ENCODE data around the gene ESPNL.
A peak's percentile ranks its signal among the peaks of the same experiment; 100 is the strongest.
"Not testable (repeated sequence)": the region's sequence is repeated elsewhere in the genome, so short reads cannot be mapped to it uniquely, and the experiment has no call there.

ESPNL gene

DNA sequence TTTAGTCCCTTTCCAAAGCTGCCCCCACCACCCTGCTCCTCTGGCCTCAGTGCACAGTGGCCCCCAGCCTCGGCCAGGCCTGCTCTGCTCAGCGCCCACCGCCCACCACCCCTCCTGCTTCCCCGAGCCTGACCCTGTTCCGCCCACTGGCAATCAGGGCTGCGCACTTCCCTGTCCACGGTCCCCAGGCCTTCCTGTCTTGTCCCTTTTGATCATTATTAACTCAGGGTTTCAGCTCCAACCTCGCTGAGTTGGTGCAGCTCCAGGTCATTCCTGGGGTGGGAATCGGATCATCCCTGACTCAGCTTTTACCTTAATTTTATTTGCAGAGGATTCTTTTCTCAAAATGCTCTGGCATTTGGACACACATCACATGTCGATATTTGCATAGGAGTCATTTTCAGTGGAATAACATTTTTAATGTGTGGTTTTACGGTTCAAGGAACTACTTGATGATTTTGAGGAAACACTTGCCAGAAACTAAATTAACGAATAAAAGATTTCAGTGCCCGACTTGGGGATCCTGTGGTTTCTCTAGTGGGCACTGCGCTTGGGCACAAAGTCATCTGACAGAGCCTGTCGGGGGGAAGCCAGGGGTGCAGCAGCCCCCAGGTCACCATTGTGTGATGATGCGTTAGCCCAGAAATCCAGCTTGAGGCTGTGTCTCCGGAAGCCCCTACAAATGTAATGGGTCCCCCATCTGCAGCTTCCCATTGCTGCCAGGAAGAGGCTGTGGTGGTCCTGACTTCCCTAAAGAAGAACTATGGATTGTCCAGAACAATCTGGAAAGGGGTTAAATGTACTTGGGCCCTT is 1.0 kb upstream of the ESPNL start:
- DNase-seq = no peak

DNA sequence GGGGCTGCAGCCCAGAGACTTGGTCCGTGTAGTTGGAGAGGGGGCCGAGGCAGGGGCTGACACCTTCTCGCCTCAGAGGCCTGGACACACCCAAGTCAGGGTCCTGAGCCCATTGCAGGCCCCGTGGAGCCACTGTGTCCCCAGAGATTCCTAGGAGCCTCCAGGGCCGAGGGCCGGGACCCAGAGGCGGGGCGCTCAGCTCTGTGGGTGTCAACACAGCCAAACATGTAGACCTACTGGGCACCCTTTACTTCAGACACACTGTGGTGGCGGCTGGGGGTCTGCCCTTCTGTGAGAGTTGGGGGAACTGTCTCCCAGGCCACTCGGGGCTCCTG is 459 bp upstream of the ESPNL start:
- no peak for DNase-seq

DNA sequence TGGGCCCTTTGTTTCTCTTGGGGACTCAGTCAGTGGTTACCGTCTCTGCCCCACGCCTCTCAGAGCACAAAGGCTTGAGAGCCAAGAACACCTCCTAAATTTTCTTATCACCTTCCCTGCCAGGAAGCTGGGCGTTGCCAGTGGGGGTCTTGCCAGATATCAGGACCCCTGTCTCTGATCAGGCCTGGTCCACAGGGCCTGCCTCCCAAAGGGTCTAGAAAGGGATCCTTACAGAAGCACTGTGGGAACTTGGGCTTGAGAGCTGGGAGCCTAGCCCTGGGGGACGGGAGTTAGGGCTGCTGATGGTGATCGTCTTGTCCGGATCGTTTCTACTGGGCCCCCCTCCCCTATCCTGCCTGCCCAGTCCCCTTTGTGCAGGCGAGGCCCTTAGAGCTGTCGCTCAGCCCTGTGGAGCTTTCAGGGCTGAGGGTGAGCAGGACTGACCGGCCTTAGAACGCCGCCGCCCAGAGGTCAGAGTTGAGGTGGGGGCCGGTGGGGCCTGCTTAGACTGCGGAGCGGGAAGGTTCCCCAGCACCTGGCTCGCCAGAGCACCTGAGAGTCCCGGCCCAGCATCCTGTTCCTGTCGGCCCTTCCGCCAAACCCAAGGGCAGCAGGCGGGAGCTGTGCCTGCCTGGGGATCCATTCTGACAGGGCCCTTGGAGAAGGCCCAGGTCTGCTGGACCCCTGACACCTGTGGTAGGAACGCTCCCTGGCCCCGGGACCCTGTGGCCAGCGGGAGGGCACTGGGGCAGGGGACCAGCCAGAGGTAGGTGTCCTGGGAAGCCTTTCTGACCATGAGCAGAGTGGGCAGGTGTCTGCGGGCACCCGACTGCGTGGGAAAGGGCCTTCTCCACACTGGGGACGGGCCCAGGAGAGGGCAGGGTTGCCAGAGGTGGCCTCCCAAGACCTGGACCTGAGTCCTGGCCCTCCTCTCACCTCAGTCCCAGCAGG is 956 bp downstream of the ESPNL start:
- DNase-seq = no peak

DNA sequence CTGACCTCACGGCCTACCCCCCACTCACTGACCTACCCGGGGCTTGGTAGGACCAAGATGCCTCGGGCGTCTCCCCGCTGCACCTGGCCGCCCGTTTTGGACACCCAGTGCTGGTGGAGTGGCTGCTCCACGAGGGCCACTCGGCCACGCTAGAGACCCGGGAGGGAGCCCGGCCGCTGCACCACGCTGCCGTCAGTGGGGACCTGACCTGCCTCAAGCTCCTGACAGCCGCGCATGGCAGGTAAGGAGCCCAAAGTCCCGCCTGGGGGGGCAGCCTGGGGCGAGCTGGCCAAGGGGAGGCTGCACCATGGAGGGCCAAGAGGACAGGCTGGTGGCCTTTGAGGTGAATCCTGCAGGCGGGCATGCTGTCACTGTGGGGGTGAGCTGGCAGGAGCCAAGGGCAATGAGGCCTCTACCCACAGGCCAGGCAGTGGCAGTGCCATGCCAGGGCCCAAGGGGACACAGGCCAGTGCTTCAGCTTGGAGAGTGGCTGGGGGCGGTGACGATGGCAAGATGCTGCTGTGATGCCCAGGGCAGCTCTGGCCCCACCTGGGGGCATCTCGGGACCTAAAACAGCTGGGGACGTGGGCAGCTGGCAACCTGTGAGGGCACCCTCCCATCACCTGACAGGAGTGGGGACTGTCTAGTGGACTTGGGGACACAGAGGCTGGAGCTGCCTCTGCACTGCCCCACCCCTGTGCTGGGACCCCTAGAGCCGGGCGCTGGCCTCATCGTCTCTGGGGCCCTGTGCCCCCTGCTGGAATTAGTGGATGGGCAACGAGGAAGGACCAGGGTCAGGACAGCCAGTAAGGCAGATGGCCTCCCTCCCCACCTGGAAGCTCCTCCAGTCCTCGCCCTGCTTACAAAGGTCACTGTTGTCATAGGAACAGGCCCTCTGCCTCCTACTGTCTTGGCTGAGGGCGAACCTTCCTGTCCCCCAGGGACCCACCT is 2.0 kb downstream of the ESPNL start:
- DNase-seq = no peak

DNA sequence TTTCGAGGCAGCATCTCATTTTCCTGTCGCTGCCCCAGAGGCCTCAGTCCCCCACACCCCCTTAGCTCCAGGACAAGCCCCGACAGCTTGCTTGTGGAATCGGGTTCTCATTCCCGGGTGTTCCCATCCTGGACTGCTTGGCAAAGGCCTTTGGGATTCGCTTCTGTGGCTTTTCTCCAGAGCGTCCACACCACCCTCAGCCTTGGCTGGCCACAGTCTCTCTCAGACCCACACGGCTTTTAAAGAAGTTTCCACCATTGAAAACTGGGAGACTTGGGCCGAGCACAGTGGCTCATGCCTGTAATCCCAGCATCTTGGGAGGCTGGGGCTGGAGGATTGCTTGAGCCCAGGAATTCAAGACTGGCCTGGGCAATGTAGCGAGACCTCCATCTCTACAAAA is 2.7 kb downstream of the ESPNL start:
- no peak for DNase-seq

DNA sequence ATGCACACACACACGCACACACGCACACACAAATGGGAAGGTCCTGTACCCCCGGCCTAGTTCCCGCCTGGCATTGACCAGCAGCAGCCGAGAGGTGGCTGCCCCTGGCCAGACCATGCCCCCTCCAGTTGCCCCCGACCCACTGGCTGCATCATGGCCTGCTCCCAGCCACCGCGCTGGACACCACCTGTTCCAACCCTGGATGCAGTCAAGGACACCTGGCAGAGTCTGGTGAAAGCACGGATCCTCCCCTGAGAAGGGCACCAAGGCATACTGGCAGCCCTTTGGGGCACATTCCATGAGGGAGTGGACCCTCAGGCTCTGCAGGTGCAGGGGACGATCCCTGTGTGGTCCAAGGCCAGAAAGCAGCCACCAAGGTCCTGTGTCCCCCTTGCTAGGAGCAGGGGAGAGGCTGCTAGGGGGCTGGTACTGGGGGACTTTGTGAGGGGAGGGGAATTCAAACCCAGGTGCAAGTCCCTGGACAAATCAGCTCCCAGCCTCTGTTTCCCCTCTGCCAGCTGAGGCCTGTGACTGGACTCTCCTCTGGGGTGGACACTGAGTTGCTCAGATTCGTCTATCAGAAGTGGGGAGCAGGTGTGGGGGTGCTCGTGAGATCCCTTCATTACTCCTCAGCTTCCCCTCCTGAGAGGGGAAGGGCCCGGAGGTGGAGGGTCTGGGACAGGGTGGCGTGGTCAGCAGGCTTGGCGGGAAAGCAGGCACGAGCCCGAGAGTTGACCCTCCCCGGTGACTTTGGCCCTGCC is 3.5 kb downstream of the ESPNL start:
- no peak for DNase-seq

DNA sequence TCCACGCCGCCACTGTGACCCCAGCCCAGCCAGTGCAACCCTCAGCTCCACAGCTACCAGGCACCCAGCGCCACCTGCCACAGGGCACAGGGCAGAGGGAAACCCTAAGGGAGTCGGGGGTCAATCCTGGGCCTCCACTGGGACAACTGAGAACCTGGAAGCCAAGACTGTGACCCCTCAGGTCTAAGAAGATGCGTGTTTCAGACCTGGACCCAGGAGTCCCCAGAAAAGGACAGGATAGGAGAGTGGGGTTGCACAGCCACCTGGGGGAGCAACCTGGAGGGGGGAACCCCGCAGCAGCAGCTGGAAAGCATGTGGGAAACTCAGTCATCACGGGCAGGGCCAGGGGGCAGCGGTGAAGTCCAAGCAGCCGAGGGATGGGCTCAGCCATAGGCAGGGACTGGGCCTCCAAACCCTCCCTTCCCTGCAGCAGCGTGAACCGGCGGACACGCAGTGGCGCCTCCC is 4.1 kb downstream of the ESPNL start:
- DNase-seq = no peak

DNA sequence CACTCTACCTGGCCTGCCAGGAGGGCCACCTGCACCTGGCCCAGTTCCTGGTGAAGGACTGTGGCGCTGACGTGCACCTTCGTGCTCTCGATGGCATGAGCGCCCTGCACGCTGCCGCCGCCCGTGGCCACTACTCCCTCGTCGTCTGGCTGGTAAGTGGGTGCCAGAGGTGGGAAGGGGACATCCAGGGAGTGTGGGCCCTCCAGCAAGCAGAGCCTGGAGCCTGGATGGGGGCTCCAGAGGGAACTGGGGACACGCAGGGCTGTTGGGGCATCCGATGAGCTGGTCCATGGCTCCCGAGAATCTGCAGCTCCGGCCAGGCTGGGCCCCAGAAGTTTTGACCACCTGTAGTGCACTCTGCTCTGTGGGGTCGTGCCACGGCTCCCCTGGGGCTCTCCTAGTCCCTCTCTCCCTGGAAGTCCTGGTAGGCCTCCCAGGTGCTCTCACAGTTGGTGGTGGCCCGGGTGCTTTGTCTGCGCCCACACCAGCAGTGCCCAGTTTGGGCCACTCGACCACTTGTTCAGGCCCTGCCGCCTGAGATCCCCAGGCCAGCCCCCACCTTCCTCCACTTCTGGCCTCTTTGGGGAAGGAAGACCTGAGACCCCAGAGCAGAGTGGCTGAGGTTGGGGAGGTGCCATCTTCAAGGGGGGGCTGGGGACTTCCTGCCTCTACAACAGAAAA is 4.7 kb downstream of the ESPNL start:
- no peak for DNase-seq

DNA sequence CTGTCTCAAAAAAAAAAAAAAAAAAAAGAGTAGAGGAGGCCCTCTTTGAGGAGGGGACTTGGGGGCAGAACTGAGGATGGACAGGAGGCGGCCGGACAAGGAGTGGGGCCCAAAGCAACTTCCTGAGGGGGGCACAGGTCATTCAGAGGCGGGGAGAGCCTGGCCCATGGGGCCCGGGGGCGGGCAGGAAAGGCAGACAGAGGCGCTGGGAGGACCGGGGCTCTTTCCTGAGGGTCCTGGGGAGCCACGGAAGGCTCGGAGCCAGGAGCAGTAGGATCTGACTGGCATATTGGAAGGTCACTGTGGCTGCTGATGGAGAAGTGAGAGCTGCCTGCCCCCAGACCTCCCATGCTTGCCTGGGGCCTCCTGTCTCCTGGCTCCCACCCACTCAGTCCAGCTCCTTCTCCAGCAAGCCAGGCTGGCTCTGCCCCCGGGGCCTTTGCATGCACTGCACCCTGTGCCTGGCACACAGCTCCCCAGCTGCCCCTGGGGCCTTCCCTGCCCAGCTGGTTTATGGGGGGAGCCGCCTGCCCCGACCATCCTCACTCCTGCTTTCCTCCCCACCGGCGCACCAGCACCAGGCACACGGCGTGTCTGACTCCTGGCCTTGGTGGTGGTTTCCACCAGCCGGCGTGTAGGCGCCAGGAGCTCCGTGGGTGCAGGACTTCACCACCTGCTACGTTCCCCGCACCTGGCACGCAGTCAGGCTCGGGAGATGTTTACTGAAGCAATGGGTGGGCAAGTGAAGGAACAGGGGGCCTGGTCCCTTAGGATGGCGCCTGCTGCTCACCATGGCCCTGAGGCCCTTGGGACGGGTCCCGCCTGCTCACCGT is 5.6 kb downstream of the ESPNL start:
- DNase-seq = no peak

DNA sequence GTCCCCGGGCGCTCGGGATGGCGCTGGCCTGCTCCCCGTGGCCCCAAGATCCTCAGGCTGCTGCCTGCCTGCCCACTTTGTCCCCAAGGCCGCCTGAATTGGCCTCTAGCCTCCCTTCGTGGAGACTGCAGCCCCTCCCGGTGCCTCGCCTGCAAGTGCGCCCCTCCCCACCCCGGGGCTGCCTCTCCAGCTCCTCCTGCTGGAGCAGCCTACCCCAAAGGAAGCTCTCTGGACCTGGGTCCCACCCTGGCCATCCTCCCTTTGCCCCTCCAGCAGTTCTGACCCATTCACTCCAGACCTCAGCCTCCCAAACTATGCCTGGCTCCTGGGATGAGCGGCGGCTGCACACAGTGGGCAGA is 6.2 kb downstream of the ESPNL start:
- no peak for DNase-seq

DNA sequence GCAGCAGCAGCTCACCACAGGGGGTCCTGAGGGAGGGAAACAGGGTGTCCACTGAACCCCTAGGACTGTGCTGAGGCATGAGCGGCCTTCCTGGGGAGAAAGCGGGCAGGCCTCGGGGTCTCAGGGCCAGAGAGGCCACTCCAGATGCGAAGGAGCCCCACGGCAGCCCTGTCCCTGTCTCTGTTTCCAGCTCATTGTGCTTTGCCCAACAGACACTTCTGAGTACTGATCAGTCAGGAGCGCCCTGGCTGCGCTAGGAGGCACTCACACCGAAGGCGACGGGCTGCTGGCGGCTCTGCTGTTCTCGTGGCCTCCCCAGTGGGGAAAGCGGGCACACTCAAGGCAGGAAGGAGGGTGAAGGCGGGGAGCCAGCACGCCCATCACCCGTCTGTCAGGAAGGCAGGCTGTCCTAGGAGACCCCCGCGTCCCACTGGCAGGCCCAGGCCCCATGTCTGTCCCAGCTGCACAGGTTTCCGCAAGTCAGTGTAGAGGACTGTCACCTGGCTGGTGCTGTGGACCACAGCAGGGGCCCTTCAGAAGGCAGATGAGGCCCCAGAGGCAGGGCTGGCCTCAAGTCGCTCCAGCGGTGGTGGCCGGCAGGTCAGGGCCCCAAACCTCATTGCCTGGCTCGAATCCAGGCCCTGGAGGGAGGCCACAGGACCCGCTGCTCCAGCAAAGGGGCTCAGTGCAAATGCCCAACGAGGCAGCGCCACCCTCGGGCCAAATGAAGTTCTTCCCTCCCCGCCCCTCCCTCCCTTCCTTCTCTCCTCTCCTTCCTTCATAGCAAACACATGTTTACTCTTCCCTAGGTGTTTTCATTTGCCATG is 6.8 kb downstream of the ESPNL start:
- no peak for DNase-seq

DNA sequence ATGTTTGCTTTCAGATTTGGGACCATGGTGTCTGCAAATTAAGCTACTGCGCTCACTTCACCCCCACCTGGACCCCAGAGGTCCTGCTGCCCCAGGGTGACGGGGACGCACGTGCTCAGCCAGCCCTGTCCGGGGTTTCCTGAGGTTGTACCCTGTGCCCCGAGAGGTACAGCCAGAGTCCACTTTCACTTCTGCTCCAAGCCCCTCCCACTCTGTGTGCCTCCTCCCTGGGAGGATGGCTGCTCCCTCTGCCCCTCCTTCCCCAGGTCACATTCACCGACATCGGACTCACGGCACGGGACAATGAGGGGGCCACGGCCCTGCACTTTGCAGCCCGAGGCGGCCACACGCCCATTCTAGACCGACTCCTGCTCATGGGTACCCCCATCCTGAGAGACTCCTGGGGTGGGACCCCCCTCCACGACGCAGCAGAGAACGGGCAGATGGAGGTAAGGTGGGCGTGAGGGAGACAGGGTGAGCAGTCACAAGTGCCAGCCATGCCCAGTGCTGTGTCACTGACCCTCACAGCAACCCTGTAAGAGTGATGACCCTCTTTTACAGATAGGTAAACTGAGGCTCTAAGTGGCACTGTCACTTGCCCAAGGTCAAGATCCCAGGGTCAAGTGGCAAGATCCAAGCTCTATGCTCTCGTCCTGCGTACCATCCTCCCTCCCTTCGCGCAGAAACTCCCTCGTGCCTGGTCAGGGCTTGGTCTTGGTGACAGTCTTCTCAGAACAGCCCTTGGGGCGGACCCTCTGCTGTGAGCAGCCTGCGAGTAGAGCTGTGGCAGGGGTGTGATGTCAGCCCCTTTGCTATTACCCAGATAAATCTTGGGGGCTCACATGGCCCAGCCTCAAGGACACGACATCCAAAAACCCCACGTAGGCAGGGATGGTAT is 7.6 kb downstream of the ESPNL start:
- no peak for DNase-seq

DNA sequence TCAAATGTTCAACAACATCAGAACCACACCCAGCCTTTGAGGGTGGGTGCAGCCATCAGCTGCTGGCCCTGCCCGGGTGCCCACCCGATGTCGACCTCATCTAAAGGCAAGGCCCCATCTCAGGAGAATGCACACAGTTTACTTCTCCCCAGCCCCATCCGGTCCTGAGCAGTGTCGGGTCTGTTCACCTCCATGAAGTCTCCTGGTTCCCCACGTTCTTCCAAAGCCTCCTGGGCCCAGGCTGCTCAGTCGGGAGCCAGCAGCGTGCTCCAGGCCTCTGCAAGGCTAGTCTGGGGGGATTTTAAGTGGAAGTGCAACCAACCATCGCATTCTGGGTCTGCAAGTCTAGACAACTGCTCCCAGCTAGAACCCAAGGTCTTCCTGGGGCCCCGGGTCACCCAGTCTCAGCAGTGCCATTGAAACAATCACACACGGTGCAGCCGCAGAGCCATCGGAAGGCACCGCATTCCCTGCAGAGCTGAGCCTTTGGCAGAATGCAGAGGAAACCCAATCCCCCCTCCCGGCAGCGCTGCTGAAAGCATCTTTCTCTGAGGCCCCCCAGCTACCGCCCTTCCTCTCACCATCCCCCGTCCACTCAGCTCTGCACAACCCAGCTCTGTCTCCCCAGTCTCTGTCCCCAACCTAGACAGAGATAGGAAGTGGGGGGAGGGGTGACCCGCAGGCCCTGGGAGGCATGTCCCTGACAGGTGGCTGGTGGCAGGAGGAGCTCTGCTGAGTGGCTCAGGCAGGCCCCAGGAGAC is 8.5 kb downstream of the ESPNL start:
- DNase-seq = peak; percentile 35

DNA sequence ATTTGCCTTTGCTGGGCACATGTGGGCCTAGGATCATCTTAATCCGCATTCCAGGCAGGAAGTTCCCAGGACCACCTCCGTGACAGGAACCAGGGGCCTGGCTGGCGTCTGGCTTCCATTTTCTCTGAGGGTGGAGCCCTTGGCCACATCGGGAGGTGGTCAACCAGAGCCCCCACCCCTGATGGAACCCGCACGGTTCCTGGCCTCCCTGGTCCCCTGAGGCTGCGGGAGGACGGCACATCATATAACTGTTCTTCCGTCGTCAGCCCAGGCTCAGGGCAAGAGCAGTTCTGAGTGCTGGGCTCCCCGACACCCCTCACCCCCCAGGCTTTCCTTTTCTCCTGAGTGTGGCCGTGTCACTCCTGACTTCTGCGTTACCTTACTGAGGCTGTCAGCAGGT is 13.5 kb downstream of the ESPNL start:
- no peak for DNase-seq

DNA sequence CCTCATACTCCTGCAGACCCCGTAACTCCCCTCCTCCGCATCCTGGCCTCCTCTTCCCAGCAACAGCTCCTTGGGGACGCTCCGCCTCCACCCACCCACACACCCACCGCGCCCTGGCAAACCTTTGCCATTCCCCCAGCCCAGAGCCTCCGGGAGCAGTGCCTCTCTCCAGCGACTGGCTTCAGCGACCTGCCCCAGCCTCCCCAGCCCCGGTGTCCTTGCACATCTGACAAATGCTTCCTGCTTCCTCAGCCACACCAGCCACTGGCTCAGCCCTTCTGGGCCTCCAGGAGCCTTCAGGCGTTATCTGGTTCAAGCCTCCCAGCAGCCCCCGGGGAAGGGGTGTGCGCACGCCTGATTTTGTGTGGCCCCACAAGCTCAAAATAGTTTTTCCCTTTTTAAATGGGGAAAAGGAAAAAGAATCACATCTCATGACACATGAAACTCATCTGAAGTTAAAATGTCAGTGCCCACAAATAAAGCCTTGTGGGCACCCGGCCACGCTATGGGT is 14.2 kb downstream of the ESPNL start:
- DNase-seq = no peak

DNA sequence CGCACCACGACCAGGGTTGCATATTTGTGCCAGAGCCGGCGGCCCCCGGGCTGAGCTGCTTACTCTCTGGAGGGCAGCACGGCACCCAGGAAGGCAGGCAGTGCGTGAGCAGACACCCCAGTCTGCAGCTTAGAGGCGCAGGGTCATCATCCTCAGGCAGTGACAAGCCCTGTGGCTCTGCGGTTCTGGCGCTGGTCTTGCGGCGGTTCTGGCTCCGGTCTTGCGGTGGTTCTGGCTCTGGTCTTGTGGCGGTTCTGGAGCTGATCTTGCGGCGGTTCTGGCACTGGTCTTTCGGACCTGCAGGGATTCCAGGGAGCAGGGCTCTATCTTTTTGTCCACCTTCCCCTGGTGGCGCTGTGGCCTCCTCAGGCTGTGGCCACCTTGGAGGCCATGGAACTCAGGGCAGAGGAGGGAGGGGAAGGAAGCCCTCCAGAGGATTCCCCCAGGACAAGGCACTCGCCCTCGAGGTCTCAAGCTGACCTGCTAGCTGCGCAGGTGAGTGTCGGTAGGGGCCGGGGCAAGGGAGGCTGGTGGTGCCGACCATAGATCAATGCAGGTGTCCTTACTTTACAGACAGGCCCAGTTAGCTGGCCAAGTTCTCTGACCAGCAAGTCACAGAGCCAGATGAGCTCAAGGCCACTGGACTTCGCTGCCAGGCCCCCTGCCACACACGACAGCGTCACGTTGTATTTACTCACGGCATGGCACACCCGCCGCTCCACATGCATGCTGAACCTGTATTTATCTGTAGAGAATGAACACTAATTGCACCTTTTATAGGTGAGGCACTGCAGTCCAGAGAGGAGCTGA is 14.9 kb downstream of the ESPNL start:
- no peak for DNase-seq

DNA sequence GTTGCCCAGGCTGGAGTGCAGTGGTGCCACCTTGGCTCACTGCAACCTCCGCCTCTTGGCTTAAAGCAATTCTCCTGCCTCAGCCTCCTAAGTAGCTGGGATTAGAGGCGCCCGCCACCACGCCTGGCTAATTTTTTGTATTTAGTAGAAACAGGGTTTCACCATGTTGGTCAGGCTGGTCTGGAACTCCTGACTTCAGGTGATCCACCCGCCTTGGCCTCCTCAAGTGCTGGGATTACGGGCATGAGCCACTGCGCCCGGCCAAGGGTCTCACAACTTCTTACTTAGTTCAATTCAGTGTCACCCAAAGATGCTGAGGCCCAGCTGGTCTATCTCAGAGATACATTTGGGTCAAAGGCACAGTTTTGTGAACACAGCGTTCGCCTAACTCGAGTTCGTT is 15.6 kb downstream of the ESPNL start:
- DNase-seq = not testable (repeated sequence)

Data from NCI-H345 (cell line).